NOMO-1 (cell line): ENCODE results near the gene DPPA4.

ENCODE experiments used
- DNase-seq, 2 experiments: peaks; one replicate each; lab custom pipeline; 2025; ENCODE audit not compliant: unreplicated experiment in 2 of 2; lab: John Stamatoyannopoulos, UW

Gene DPPA4

GRCh38 chr3:109339197-109339596 lies 1.9 kb upstream of the DPPA4 start:
- no peak for DNase-seq

GRCh38 chr3:109338322-109338721 lies 976 bp upstream of the DPPA4 start:
- DNase-seq = no peak

GRCh38 chr3:109336291-109336861 lies 970 bp downstream of the DPPA4 start:
- no peak for DNase-seq

- no peak for DNase-seq
Measured at GRCh38 chr3:109334572-109334971, 2.8 kb downstream of the DPPA4 start.

GRCh38 chr3:109331692-109332091 lies 5.7 kb downstream of the DPPA4 start:
- no peak for DNase-seq

GRCh38 chr3:109330405-109330804 lies 6.9 kb downstream of the DPPA4 start:
- no peak for DNase-seq

GRCh38 chr3:109328202-109328601 lies 9.1 kb downstream of the DPPA4 start:
- DNase-seq = no peak

GRCh38 chr3:109325657-109326056 lies 11.7 kb downstream of the DPPA4 start:
- no peak for DNase-seq

- no peak for DNase-seq
Measured at GRCh38 chr3:109325109-109325508, 12.2 kb downstream of the DPPA4 start.

GRCh38 chr3:109316162-109316730 lies 21.1 kb downstream of the DPPA4 start, which contains the start of gene DPPA2:
Gene DPPA2 (minus strand): TSS chr3:109316517. CDS start chr3:109314542, 1,975 bp downstream.
- DNase-seq = no peak

GRCh38 chr3:109313061-109313460 lies 24.3 kb downstream of the DPPA4 start:
- DNase-seq = no peak

- DNase-seq = no peak
Measured at GRCh38 chr3:109297496-109297895, 39.9 kb downstream of the DPPA4 start.

GRCh38 chr3:109284071-109284470 lies 53.3 kb downstream of the DPPA4 start:
- no peak for DNase-seq

- no peak for DNase-seq
Measured at GRCh38 chr3:109278546-109278945, 58.8 kb downstream of the DPPA4 start.

GRCh38 chr3:109278141-109278540 lies 59.2 kb downstream of the DPPA4 start:
- no peak for DNase-seq
